ENCODE measurements around the gene PERCC1. TPM values are rescaled to one million over a fixed set of nuclear protein-coding genes. Genes with fewer than 3 reads are reported as not detected.

Gene PERCC1
- total RNA-seq, 1 experiment from 2014 or later = not detected

DNA sequence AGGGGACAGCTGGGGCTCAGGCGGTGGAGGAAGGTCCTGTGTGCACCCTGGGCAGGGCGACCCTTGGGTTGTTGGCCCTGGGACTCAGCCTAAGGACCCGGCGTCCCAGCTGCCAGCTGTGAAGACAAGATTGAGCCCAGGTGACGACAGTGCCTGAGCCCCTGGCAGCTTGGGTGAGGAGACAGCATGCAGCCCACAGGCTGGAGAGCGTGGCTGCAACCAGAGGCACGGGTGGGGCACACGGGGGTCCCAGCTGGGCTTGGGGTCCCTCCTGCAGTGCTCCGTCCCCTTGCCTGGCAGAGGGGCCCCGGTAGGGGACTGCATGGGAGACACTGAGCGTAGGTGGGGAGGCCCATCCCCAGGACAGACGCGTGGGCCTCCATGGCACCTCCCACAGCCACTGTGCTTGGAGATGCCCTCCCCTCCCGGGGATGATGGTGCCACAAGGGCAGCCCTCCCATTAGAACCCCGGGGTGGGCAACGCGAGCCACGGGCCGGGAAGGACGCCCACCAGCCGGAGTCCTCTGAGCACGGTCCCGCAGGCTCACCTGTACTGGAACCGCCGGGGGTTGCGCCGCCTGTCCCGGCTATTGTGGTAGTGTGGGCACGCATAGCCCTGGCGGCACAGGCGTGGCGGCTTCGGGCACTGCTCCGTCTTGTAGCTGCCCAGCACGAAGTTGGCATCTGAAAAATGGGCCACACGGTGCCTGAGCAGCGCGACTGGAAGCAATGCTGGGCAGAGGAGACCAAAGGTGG, 31.9 kb upstream of the PERCC1 start:
- no peak overlapping the region for H3K27ac ChIP-seq
- H3K36me3 ChIP-seq = no peaks in the 10 kb centered on the region
- H3K9me3 ChIP-seq (replicated peaks) = no peaks in the 10 kb centered on the region
- DNase-seq (ENCODE audit: low read depth in 1 of 2, low spot score in 2 of 2) = no peak
- H3K4me3 ChIP-seq = no peak overlapping the region
- no peaks in the 10 kb centered on the region for H3K4me1 ChIP-seq (replicated peaks)
- no peaks in the 10 kb centered on the region for H3K27me3 ChIP-seq (replicated peaks)

DNA sequence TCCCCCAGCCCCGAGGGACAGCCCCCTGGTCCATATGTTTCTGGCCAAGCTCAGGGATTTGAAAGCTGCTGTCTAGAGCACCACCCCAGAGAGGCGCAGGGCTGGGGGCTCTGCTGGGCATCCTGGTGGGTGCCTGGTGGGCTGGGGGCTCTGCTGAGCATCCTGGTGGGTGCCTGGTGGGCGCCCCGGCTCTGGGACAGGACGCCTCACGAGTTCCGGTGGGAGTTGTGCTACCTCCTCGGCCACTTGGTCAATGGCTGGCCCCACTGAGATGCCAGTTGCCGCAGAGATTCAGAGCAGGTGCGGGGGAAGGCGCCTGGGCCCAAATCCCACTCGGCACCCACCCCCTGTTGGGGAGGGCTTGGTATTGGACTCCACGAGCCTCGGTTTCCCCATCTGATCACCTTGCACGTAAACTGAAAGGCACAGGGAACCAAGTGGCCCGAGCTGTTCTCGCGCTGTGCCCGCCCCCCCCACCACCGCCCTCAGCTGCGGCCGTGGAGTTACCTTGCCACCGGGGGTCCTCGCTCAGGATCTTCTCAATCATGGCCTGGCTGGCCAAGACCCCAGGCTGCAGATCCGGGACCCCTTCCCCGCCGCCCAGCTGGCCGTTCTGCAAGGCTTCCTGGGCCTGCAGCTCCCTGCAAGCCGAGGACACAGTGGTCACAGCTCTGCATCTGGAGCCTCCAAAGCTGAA, 29.7 kb upstream of the PERCC1 start:
- no peaks in the 10 kb centered on the region for H3K36me3 ChIP-seq
- H3K27ac ChIP-seq = no peak overlapping the region
- no peak overlapping the region for H3K4me3 ChIP-seq
- no peaks in the 10 kb centered on the region for H3K4me1 ChIP-seq (replicated peaks)
- no peaks in the 10 kb centered on the region for H3K9me3 ChIP-seq (replicated peaks)
- no peaks in the 10 kb centered on the region for H3K27me3 ChIP-seq (replicated peaks)
- DNase-seq (ENCODE audit: low read depth in 1 of 2, low spot score in 2 of 2) = no peak

DNA sequence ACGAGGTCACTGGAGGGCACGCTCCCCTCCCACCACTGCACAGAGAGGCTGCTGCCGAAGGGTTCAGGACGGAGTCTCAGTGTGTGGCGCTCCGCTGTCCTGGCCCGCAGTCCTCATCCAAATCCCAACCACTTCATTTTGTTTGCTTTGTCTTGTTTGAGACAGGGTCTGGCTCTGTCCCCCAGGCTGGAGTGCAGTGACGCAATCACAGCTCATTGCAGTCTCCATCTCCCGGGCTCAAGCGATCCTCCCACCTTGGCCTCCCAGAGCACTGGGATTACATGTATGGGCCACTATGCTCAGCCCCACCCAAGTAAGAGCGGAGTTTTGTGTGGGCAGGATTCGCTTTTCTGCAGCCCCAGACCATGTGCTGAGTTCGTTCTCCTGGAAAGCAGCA, 29.1 kb upstream of the PERCC1 start:
- Histone ChIP-seq H3K4me1 (replicated peaks) (no peaks in the 10 kb centered on the region), H3K36me3 (no peaks in the 10 kb centered on the region), H3K4me3 (no peak overlapping the region), H3K27me3 (replicated peaks) (no peaks in the 10 kb centered on the region), H3K9me3 (replicated peaks) (no peaks in the 10 kb centered on the region), H3K27ac (no peak overlapping the region)
- DNase-seq (ENCODE audit: low read depth in 1 of 2, low spot score in 2 of 2) = no peak

DNA sequence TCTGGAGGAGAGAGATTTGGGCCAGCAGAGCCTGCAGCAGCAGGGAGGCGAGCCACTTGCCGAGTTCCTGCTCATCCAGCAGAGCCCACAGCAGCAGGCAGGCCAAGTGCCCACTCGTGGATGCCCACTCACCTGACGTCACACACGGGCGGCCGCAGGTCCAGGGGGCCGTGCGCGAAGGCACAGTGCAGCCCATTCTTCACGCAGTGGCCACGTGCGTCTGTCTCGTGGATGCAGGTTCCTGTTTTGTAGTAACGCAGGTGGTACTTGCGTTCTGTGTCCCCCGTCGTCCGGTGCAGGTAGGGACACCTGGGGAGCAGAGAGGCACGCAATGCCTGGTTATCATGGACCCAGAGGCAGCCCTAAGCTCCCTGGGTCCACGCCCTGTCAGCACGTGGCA, 27.8 kb upstream of the PERCC1 start:
- no peak overlapping the region for H3K27ac ChIP-seq
- no peaks in the 10 kb centered on the region for H3K9me3 ChIP-seq (replicated peaks)
- H3K36me3 ChIP-seq = no peaks in the 10 kb centered on the region
- H3K4me1 ChIP-seq (replicated peaks) = no peaks in the 10 kb centered on the region
- H3K27me3 ChIP-seq (replicated peaks) = no peaks in the 10 kb centered on the region
- no peak for DNase-seq (ENCODE audit: low read depth in 1 of 2, low spot score in 2 of 2)
- no peak overlapping the region for H3K4me3 ChIP-seq

DNA sequence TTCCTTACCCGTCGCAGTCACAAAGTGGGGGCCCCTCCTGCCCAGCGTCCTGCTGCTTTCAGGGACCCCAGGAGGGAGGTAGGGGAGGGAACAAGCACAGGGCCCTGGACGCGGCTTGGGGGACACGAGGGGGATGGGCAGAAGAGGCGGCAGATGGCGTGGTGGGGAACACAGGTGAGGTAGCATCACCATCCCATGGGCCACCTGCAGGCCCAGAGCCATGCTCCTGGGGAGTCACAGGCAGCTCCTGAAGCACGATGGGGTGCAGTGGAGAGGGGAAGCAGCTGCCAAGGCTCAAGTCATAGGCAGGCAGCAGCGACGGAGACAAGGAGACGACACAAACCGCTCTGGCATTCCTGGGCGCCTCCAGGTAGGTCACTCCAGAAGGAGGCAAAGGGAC, 27.1 kb upstream of the PERCC1 start:
- Histone ChIP-seq H3K27ac (no peak overlapping the region), H3K36me3 (no peaks in the 10 kb centered on the region), H3K9me3 (replicated peaks) (no peaks in the 10 kb centered on the region), H3K27me3 (replicated peaks) (no peaks in the 10 kb centered on the region), H3K4me1 (replicated peaks) (peaks cover 4% of the 10 kb centered on the region), H3K4me3 (no peak overlapping the region)
- no peak for DNase-seq (ENCODE audit: low read depth in 1 of 2, low spot score in 2 of 2)

DNA sequence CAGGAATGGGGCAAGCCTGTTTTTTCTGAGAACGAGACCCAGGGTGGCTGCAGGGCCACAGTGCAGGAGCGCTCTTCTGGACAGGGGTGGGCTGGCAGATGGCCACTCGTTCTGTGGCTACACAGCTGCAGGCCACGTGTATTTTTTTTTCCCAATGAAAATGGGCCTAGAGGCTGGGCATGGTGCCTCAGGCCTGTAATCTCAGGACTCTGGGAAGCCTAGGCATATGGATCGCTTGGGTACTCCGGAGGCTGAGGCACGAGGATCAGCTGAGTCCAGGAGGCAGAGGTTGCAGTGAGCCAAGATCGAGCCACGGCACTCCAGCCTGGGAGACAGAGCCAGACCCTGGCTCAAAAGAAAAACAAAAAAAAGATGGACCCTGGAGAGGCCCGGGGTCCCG, 23.1 kb upstream of the PERCC1 start:
- Histone ChIP-seq H3K9me3 (replicated peaks) (no peaks in the 10 kb centered on the region), H3K36me3 (no peaks in the 10 kb centered on the region; the same call in 1 of the 2 replicates), H3K4me1 (replicated peaks) (peaks cover 4% of the 10 kb centered on the region), H3K27ac (no peak overlapping the region), H3K27me3 (replicated peaks) (no peaks in the 10 kb centered on the region), H3K4me3 (peak overlapping the region; percentile 37)
- no peak for DNase-seq (ENCODE audit: low read depth in 1 of 2, low spot score in 2 of 2)

DNA sequence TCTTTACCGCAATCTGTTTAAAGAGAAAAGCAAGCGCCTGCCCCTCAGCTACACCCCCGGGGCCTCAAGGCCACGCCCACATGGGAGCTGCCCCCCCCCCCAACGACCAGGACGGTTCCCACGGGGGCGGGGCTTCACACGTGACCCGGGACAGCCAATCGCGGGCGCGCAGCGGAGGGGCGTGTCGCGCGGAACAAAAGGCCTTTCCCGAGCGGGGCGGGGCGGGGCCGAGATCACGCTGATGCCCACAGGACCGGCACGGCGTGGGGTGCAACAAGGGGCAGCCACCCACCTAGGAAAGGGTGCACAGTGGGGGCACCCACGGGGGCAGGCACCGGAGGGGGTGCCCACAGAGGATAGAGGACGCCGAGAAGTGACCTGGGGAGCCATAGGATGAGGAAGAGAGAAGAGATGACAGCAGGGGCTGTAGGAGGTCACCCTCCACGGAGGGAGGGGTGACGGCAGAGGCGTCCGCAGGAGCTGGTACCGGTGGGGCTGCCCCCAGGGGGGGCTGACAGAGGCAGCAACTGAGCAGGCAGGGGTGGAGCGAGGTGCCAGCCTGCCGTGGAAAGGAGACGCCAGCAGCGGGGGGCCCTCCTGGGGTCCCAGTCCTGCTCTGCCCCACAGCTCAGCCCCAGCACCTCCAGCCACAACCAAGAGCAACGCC, 22.6 kb upstream of the PERCC1 start:
- peak overlapping the region; percentile 37 for H3K4me3 ChIP-seq
- peak; percentile 94 to 95 for DNase-seq (ENCODE audit: low read depth in 1 of 2, low spot score in 2 of 2)
- no peaks in the 10 kb centered on the region for H3K9me3 ChIP-seq (replicated peaks)
- no peaks in the 10 kb centered on the region; the same call in 1 of the 2 replicates for H3K36me3 ChIP-seq
- H3K27me3 ChIP-seq (replicated peaks) = no peaks in the 10 kb centered on the region
- H3K4me1 ChIP-seq (replicated peaks) = peaks cover 4% of the 10 kb centered on the region
- no peak overlapping the region for H3K27ac ChIP-seq

DNA sequence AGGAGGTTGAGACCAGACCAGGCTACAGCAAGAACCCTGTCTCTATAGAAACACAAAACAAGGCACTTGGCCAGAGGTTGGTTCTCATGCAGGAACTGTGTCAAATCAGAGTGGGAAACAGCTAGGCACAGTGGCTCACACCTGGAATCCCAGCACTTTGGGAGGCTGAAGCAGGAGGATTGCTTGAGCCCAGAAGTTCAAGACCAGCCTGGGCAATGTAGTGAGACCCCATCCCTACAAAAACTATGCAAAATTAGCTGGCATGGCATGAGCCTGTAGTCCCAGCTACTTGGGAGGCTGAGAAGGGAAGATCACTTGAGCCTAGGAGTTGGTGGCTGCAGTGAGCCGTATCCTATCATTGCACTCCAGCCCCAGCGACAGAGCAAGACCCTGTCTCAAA, 18.0 kb upstream of the PERCC1 start:
- DNase-seq (ENCODE audit: low read depth in 1 of 2, low spot score in 2 of 2) = no peak
- Histone ChIP-seq H3K27me3 (replicated peaks) (no peaks in the 10 kb centered on the region), H3K4me1 (replicated peaks) (peaks cover 14% of the 10 kb centered on the region), H3K27ac (no peak overlapping the region), H3K9me3 (replicated peaks) (0 out of 2 replicates have a peak, but pooled peaks cover 3% of the 10 kb centered on the region), H3K4me3 (no peak overlapping the region), H3K36me3 (peaks cover 7% of the 10 kb centered on the region)

DNA sequence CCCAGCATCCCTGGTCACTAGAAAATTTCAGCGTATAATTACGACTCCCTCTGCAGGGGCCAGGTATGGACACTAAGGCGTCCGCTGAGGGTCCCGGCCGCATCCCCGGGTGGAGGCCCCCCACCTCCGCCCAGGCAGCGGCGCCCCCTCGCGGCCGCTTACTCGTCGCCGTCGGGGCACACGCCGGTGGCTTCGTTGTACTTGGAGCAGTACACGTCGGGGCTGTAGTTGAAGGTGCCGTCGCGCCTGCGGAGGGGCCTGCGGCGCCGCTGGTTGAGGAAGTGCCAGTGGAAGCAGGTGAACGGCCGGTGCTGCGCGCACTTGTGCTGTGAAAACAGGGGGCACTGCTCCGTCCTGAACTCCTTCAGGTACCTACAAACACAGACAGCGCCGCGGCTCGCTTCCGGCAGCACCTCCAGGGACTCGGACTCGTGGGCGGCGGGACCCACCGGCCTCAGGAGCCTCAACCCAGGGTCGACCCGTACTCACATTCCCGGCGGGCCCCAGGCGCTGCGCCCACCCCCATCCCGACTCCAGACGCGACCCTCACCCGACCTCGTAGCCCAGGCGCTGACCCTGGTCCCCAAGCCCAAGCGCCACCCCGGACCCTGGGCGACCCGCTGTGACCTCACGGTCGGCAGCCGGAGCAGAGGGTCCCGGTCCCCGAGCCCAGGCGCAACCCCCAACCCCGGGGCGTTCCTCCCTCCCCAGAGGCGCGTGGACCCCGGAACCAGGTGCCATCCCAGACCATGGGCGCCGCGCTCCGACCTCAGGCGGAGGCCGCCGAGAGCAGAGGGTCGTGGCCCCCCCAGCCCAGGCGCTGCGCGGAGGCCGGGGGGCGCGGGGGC, 17.0 kb upstream of the PERCC1 start:
- Histone ChIP-seq H3K4me1 (replicated peaks) (peaks cover 10% of the 10 kb centered on the region), H3K9me3 (replicated peaks) (0 out of 2 replicates have a peak, but pooled peaks cover 3% of the 10 kb centered on the region), H3K27me3 (replicated peaks) (no peaks in the 10 kb centered on the region), H3K36me3 (peaks cover 15% of the 10 kb centered on the region), H3K27ac (no peak overlapping the region), H3K4me3 (peak overlapping the region; percentile 84)
- DNase-seq (ENCODE audit: low read depth in 1 of 2, low spot score in 2 of 2) = peak in 1 of 2 experiments; percentile 53

DNA sequence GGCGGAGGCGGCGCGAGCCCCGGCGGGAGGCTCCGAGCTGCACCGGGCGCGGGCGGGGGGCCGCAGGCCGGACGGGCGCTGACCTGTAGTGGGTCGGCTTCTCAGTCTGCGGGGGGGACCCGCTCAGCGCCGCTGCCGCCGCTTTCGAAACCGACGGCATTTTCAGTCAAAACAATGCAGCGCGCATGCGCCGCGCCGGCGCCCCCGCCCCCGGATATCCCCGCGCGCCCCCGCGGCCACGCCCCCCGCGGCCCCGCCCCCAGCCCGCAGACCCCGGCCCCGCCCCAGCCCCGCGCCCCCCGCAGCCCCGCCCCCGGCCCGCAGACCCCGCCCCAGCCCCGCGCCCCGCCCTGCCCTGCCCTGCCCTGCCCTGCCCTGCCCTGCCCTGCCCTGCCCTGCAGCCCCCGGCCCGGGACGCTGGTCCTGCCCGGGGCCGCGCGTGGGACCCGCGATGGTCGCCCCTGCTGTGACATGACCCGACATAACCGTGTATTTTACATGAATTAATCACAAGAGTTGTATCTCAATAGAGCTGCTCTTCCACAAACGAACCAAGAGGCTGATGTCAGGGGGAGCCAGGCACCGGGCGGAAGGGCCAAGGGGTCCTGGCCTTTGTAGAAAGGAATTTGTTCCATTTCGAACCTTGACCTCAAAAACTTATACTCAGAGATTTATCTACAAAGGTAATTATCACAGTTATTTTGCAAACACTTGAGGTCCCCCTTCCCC, 16.2 kb upstream of the PERCC1 start, which contains the start of gene UNKL:
Gene UNKL (minus strand): TSS at position 173 of the 729 bp plus-strand sequence. CDS start 13 bp downstream, at position 160.
- DNase-seq (ENCODE audit: low read depth in 1 of 2, low spot score in 2 of 2) = peak; percentile 18 to 79
- H3K36me3 ChIP-seq = peaks cover 20% of the 10 kb centered on the region
- no peaks in the 10 kb centered on the region for H3K27me3 ChIP-seq (replicated peaks)
- H3K27ac ChIP-seq = no peak within 1 kb of the TSS
- H3K9me3 ChIP-seq (replicated peaks) = 0 out of 2 replicates have a peak, but pooled peaks cover 3% of the 10 kb centered on the region
- peaks cover 14% of the 10 kb centered on the region for H3K4me1 ChIP-seq (replicated peaks)
- H3K4me3 ChIP-seq = peak within 1 kb of the TSS; percentile 84

DNA sequence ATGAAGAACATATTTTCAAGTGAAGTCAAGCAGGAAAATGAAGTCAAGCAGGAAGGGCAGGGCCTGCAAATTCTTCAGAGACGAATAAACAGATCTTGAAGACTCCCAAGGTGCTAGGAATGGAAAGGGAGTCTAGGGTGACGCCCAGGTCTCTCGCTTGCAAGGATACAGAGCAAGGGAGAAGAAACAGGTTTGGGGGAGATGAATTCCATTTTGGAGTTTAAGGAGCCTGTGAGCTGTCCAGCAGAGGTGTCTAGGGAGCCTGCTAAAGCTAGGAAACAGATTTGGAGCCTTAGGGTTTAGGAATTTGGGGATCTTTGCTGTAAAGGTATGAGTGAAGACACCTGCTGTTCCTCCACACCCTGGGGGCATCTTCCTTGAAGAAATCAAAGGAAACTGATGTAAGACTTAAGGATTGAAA, 14.3 kb upstream of the PERCC1 start:
- Histone ChIP-seq H3K36me3 (peaks cover 28% of the 10 kb centered on the region), H3K27me3 (replicated peaks) (no peaks in the 10 kb centered on the region), H3K9me3 (replicated peaks) (0 out of 2 replicates have a peak, but pooled peaks cover 3% of the 10 kb centered on the region), H3K4me1 (replicated peaks) (peaks cover 17% of the 10 kb centered on the region), H3K4me3 (no peak overlapping the region), H3K27ac (no peak overlapping the region)
- no peak for DNase-seq (ENCODE audit: low read depth in 1 of 2, low spot score in 2 of 2)

DNA sequence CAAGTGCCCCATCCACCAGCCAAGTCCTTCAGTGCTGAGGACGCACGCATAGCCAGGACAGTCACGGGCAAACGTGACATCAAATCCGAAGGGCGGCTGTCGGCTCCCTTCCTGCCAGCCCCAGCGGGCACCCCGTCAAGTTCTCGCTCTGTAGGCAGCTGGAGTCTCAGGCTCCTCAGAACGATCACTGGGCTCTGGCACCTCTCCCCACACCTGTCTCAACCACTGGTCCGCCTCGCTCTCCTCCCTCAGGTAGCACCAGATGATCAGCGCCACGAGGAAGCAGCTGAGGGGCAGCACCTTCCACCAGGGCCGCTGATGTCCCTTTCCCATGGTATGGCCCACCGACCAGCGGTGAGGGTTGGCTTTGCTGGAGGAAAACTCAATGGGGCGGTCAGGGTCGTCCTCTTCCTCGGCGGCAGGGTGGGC, 10.8 kb upstream of the PERCC1 start:
- H3K27ac ChIP-seq = peak overlapping the region; percentile 44
- DNase-seq (ENCODE audit: low read depth in 1 of 2, low spot score in 2 of 2) = no peak
- H3K4me3 ChIP-seq = peak overlapping the region; percentile 89
- H3K36me3 ChIP-seq = peaks cover 23% of the 10 kb centered on the region
- H3K27me3 ChIP-seq (replicated peaks) = no peaks in the 10 kb centered on the region
- H3K9me3 ChIP-seq (replicated peaks) = peaks cover 5% of the 10 kb centered on the region; the same call in 1 of the 2 replicates
- H3K4me1 ChIP-seq (replicated peaks) = peaks cover 8% of the 10 kb centered on the region

Data from SJSA1 (cell line).